Left colon (tissue), 2 donors: ENCODE measurements around the gene TSHZ3. TPM values are rescaled to one million over a fixed set of nuclear protein-coding genes. Genes with fewer than 3 reads are reported as not detected.

ENCODE experiments used
- ATAC-seq: fragments of 200-7000 bp; cut with Tn5 transposase; one replicate; pipeline ENCODE4 v1.9.1; 2020; ENCODE audit warnings: mild to moderate bottlenecking, moderate library complexity
- DNase-seq, 2 donors: peaks; one replicate each; pipeline ENCODE4 v3.0.0-alpha.2; 2020
- intact Hi-C, 2 donors: fragments of 100-400 bp; cut with DNase I in 1 of 2; cut with micrococcal nuclease in 1 of 2; formaldehyde crosslinking; loops; one replicate each; pipeline versions ENCODE4 v1.11.2 to v1.14.0; 2022; cut with DNase I, micrococcal nuclease
- total RNA-seq, 2 donors: library from RNA; stranded (reverse); fragmentation: NEBNext Ultra II Directional; extraction: Animal tissue kit (Norgen Biotek cat#: 25700); gene quantifications; one replicate each; pipeline ENCODE4 v1.2.1, GENCODE V29; 2021
- donor health status: DM: no; HTN: no; CAD: no.
- donor health status: DM: yes; HTN: yes; CAD: no.

The TSHZ3 gene
- total RNA-seq, 2 donors from 2014 or later = 1.3 to 6.5 TPM

GRCh38 chr19:31318790-31319425 lies 30.3 kb downstream of the TSHZ3 start:
- no peak for DNase-seq
- intact Hi-C loops = no loop called here
- ATAC-seq = no peak

DNA sequence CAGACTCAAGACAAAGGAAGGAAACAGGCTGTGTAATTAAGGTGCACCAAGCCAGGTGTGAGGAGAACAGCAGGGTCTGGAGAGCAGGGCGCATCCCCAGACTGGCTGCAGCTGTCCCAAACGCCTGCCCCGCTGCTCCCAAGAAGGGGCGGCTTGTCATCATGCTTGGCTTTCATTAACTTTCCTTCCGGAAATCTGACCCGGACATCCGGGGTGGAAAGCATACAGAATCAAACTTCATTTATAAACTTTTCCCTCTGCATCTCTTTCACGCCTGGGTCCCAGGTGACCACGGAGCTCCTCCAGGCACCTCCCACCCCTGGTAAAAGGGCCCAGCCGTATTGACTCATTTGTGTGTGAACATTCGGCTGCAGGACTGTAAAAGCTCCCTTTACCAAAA lies 31.7 kb downstream of the TSHZ3 start:
- no peak for DNase-seq
- ATAC-seq = no peak
- intact Hi-C loops = no loop called here

GRCh38 chr19:31317093-31317492 lies 32.1 kb downstream of the TSHZ3 start:
- intact Hi-C loops = no loop called here
- ATAC-seq (no peak), DNase-seq (no peak)

DNA sequence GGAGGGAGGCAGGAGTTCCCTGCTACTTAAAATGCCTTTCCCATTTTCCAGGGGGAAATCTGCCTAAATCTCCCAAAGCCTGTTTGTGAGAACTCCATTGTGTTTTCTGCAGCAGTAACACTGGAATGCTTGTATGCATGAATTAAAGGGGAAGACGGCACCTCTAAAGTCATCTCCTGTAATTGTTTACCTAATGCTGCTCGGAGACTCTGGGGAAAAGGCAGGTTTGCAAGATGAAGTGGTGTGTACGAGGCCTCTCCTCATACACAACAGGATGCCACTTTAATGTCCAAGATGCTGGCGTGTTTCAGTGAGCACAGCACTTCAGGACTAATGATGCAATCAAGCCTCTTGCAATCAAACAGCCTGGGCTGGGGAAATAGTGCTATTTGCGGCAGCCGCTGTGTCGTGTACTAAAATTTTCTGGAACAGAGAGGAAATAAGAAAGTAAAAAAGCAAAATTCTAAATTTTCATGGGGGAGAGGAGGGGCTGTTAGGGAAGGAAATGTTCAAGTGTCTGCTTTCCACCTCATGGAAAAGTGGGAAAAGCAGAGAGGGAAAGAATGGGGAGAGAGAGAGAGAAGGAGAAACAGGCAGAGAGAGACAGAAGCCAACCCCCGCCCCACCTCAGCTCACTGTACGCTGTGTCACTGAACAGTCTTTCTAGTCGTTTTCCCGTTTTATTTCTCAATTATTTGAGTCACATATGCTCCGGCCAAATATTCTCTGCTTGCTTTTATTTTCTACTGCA lies 32.9 kb downstream of the TSHZ3 start:
- intact Hi-C loops = no loop called here
- DNase-seq = no peak

GRCh38 chr19:31315652-31316051 lies 33.6 kb downstream of the TSHZ3 start:
- no peak for ATAC-seq
- intact Hi-C loops = no loop called here
- no peak for DNase-seq

More for the DNA sequence above, 32.9 kb downstream of the TSHZ3 start:
- no peak for ATAC-seq

DNA sequence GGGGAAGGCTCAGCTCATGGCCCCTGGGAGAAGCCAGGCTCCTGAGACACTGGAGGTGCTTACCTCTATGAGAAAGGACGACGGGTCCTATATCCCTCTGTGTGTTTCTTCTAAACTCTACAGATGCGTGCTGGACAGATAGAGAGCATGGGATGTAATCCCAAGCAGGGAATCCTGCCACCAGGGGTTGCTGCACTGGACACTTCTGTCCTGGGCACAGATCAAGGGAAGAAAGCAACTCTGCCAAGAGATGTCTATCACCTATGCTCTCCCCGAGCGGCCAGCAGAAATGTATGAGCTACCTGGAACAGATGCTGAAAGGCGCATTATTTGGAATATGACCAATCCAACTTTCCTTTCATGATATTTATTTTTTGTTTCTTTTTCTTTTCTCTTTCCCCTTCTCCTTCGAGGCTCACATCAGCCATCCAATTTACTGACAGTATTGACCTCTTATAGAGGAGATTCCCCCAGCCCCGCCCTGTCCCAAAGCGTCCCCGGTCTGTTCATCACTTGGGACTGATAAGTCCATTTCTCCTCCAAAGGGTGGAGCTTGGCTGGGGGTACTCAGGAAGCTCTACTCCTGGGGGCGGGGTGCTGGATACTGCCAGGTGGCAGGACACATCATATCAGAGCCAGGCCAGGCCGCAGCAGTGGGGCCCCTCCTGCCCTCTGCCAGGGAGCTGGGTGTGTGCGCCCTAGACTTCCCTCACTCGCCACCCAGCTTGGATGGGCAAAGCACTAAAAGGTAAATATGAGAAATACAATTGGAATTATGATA lies 34.2 kb downstream of the TSHZ3 start:
- no peak for ATAC-seq
- DNase-seq = no peak
- intact Hi-C loops = no loop called here

DNA sequence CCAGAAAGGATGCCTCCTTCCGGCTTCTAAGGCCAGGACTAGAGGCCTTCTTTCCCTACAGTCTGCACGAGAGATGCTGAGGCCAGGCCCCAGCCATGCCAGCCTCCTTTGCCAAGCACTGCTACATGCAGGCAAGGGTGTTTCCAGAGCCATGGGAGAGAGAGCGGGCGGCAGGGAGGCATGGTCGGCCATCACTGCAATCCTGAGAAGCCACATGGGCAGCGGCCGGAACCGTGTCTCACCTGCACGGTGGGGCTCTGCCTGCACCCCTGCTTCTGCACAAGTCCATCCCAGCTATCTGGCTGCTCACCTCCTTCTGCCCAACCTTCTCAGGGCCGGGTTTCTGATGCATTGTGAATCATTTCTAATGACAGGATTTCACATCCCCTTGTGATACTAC lies 35.1 kb downstream of the TSHZ3 start:
- ATAC-seq (no peak), DNase-seq (no peak)
- intact Hi-C loops = no loop called here

DNA sequence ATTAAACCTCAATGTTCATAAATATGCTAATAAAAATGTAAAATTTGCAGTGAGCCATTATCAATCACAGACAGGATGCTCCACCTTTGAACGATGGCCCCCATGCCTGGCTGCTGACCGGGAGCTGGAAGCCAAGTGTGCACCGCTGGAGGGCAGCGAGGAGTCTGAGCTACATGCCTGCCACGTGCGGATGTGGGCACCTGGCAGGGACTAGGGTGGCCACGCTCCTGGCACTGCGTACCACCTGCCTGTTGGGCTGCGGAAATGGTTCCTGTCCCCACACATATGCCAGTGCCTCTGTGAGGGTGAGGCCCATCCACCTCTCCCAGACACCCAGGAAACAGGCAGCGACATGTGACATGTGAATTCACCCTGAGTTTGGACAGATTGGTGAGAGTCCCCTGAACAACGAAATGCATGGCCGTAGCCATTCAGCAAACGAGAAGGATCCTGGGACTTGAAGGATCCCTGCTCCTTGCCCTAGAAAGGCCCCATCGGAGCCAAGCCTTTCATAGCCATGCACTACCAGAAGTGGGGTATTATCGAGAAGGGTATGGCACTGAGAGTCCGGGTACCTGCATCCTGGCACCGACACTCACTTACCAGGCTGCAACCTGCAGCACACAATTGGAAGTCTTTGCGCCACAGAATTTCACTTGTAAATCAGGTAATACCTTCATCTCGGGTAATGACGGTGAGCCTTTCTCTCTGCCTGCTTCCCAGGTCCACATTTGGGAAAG lies 35.8 kb downstream of the TSHZ3 start:
- intact Hi-C loops = no loop called here
- ATAC-seq (no peak), DNase-seq (no peak)

GRCh38 chr19:31312677-31313244 lies 36.5 kb downstream of the TSHZ3 start:
- DNase-seq (no peak), ATAC-seq (no peak)
- intact Hi-C loops = no loop called here

- intact Hi-C loops = no loop called here
- DNase-seq (no peak), ATAC-seq (no peak)
Measured at GRCh38 chr19:31312009-31312676, 37.1 kb downstream of the TSHZ3 start.

- intact Hi-C loops = no loop called here
- ATAC-seq = no peak
- no peak for DNase-seq
Measured at GRCh38 chr19:31310432-31311133, 38.7 kb downstream of the TSHZ3 start.

DNA sequence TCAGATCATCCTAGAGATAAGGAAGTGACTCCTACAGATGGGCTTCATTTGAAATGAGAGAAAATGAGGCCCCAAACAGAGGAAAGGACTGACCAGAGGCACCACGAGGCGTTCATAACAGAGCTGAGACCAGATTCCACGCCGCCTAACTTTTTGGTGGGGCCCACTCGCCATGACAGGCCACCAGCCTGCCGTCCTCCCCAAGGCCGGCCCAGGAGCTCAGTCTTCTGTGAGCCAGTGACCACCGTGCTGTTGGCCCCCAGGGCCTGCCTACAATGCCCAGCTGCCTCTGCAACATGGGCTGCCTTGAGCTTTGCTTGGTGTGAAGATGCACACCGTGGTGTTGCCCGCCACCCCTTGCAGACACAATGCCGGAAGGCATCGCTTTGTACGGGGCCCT lies 40.5 kb downstream of the TSHZ3 start:
- no peak for ATAC-seq
- intact Hi-C loops = no loop called here
- no peak for DNase-seq

DNA sequence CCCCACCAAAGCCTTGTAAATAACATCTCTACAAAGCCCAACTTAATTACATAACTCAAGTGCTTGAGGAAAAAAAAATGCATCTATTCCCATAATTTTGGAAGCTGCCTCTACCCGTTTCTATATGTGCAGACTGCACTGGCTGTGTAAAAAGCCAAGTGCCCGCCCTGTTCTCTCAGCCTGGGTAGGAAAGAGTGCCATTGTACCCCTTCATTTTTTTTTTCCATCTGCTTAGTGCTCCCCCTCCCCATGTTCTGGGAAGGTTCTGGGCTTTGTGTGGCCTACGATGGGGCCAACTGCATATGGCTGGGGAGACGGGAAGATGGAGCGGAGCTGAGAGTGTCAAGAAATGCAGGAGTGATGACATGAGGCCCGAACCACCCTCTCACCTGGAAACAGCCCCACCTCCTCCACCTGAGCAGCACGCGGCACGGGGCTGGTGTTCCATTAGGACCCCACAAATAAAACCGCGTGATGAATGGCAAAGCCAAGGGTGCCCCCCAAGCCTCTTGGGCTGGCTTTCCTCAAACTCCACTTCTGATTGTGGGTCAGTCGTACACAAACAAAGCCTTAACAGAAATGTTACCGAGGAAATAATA lies 42.1 kb downstream of the TSHZ3 start:
- ATAC-seq = no peak
- no peak for DNase-seq
- intact Hi-C loops = no loop called here

DNA sequence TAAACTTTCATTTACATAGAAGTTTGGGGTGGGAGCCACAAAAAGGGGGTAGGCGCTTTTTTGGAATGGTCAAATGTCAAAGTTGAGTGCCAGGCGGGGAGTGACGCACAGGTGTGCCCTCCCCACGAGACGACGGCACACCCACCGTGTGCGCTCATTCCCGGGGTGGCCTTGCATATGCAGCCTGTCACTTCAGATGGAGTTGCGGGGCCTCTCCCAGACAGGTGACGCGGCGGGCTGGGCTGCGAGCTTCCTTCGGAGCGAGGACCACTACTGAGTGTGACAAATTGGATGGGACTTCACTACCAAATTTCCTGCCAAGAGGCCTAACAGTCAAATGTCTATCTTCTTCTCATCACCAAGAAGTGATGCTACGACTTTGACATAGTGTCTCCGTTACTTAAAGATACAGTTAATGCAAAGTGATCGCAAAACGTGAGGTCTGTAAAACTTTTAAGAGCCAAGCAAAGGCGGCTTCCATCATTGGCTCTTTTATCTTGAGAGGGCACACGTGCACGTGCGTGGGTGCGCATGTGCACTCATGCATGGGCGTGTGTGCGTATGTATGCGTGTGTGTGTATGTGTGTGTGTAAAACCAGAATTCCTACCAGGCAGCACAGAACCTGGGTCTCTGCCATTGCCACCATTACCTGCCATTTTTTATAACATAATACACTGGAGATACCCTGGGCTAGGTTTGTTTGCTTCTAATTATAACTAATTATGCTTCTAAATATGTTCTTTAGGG lies 43.1 kb downstream of the TSHZ3 start:
- ATAC-seq = no peak
- intact Hi-C loops = no loop called here

GRCh38 chr19:31304831-31305312 lies 44.4 kb downstream of the TSHZ3 start:
- ATAC-seq = no peak
- intact Hi-C loops = no loop called here
- no peak for DNase-seq

More for the DNA sequence above, 43.1 kb downstream of the TSHZ3 start:
- no peak for DNase-seq

- no peak for ATAC-seq
- intact Hi-C loops = no loop called here
- DNase-seq = no peak
Measured at GRCh38 chr19:31303262-31303815, 45.9 kb downstream of the TSHZ3 start.
